COR-L47 (cell line): Measurements from ENCODE around the gene WBP1L.
"Not testable (repeated sequence)": the region's sequence is repeated elsewhere in the genome, so short reads cannot be mapped to it uniquely, and the experiment has no call there.

Experiments used
- DNase-seq: peaks from one replicate; lab custom pipeline; 2025; lab: John Stamatoyannopoulos, UW

WBP1L gene

GRCh38 chr10:102743588-102744373, at the start of gene WBP1L:
TSS of gene WBP1L (plus strand) at chr10:102743948. CDS start at chr10:102744054, 106 bp downstream.
- peak; percentile 91 for DNase-seq

GRCh38 chr10:102695401-102695800, 48.3 kb upstream of the WBP1L start:
- not testable (repeated sequence) for DNase-seq

- no peak for DNase-seq
Measured at GRCh38 chr10:102696736-102697135, 47.0 kb upstream of the WBP1L start.

GRCh38 chr10:102698894-102699293, 44.9 kb upstream of the WBP1L start:
- no peak for DNase-seq

- DNase-seq, result no peak
Measured at GRCh38 chr10:102701272-102701671, 42.5 kb upstream of the WBP1L start.

GRCh38 chr10:102701796-102702195, 42.0 kb upstream of the WBP1L start:
- no peak for DNase-seq

- DNase-seq, result no peak
Measured at GRCh38 chr10:102702742-102703141, 41.0 kb upstream of the WBP1L start.

GRCh38 chr10:102704915-102705314, 38.8 kb upstream of the WBP1L start:
- no peak for DNase-seq

- DNase-seq, result no peak
Measured at GRCh38 chr10:102705531-102705930, 38.2 kb upstream of the WBP1L start.

GRCh38 chr10:102710609-102711008, 33.1 kb upstream of the WBP1L start:
- no peak for DNase-seq

GRCh38 chr10:102712089-102712488, 31.7 kb upstream of the WBP1L start:
- no peak for DNase-seq

GRCh38 chr10:102712843-102713538, 30.8 kb upstream of the WBP1L start:
- DNase-seq, result no peak

- DNase-seq, result no peak
Measured at GRCh38 chr10:102713539-102713813, 30.3 kb upstream of the WBP1L start.

- peak; percentile 88 for DNase-seq
Measured at GRCh38 chr10:102713814-102714620, 29.7 kb upstream of the WBP1L start, which contains the start of gene ARL3. TSS of gene ARL3 (minus strand) at chr10:102714397. CDS start at chr10:102714275, 122 bp downstream.

- no peak for DNase-seq
Measured at GRCh38 chr10:102714621-102715455, 28.9 kb upstream of the WBP1L start, which contains the start of gene SFXN2. TSS of gene SFXN2 (plus strand) at chr10:102714636. CDS start at chr10:102726637, 12,001 bp downstream.

GRCh38 chr10:102715880-102716279, 27.9 kb upstream of the WBP1L start:
- no peak for DNase-seq

- DNase-seq, result not testable (repeated sequence)
Measured at GRCh38 chr10:102716900-102717565, 26.7 kb upstream of the WBP1L start.

- DNase-seq, result no peak
Measured at GRCh38 chr10:102718220-102718619, 25.5 kb upstream of the WBP1L start.

- DNase-seq, result no peak
Measured at GRCh38 chr10:102720337-102720736, 23.4 kb upstream of the WBP1L start.

- no peak for DNase-seq
Measured at GRCh38 chr10:102720775-102721301, 22.9 kb upstream of the WBP1L start.

- no peak for DNase-seq
Measured at GRCh38 chr10:102721954-102722353, 21.8 kb upstream of the WBP1L start.
